SK-N-SH treated with all-trans-retinoic acid at 6 μM for 48 hours (cell line): ENCODE measurements around the gene GLIS1.

ENCODE experiments used
- ATAC-seq: fragments of 200-7000 bp; cut with Tn5 transposase; 3 replicates; pipeline ENCODE4 v1.9.1; 2020; ENCODE audit warnings: mild to moderate bottlenecking, moderate library complexity
- ARNTL ChIP-seq: fragments of 450-650 bp; formaldehyde crosslinking; IDR thresholded peaks from 2 replicates; pipeline ENCODE4 v1.5.0; 2020; ENCODE audit warnings: low read depth, mild to moderate bottlenecking, moderate library complexity, borderline replicate concordance
- BACH2 ChIP-seq: fragments of 250-450 bp; sonication (Bioruptor Pico); IDR thresholded peaks from 2 replicates; pipeline ENCODE4 v1.9.0; 2021; ENCODE audit warnings: mild to moderate bottlenecking, borderline replicate concordance
- CREB5 ChIP-seq: fragments of 250-450 bp; sonication (Bioruptor Pico); IDR thresholded peaks from 2 replicates; pipeline ENCODE4 v1.5.1; 2020; ENCODE audit warnings: low read depth, mild to moderate bottlenecking, moderate library complexity
- CSDC2 ChIP-seq: fragments of 250-450 bp; sonication (Bioruptor Pico); IDR thresholded peaks from 2 replicates; pipeline ENCODE4 v1.5.0; 2020; ENCODE audit warnings: mild to moderate bottlenecking, moderate library complexity
- CSRNP3 ChIP-seq: fragments of 250-450 bp; sonication (Bioruptor Pico); IDR thresholded peaks from 2 replicates; pipeline ENCODE4 v1.5.1; 2021; ENCODE audit warnings: mild to moderate bottlenecking, moderate library complexity
- ESRRG ChIP-seq: fragments of 250-450 bp; sonication (Bioruptor Pico); IDR thresholded peaks from 2 replicates; pipeline ENCODE4 v1.6.1; 2021; ENCODE audit warnings: mild to moderate bottlenecking
- GLIS3 ChIP-seq: fragments of 250-450 bp; sonication (Bioruptor Pico); IDR thresholded peaks from 2 replicates; pipeline ENCODE4 v1.5.0; 2020; ENCODE audit warnings: mild to moderate bottlenecking, moderate library complexity
- OSR1 ChIP-seq: fragments of 250-450 bp; sonication (Bioruptor Pico); IDR thresholded peaks from 2 replicates; pipeline ENCODE4 v1.8.0; 2022; ENCODE audit warnings: moderate library complexity, mild to moderate bottlenecking, inconsistent platforms
- PATZ1 ChIP-seq: fragments of 250-450 bp; sonication (Bioruptor Pico); IDR thresholded peaks from 2 replicates; pipeline ENCODE4 v1.8.0; 2020; ENCODE audit warnings: mild to moderate bottlenecking, moderate library complexity, borderline replicate concordance
- PPARA ChIP-seq: fragments of 250-450 bp; sonication (Bioruptor Pico); IDR thresholded peaks from 2 replicates; pipeline ENCODE4 v1.5.0; 2020; ENCODE audit warnings: mild to moderate bottlenecking, borderline replicate concordance
- SNAI2 ChIP-seq: fragments of 250-450 bp; sonication (Bioruptor Pico); IDR thresholded peaks from 2 replicates; pipeline ENCODE4 v1.5.0; 2020; ENCODE audit warnings: mild to moderate bottlenecking, moderate library complexity
- TOX ChIP-seq: fragments of 250-450 bp; sonication (Bioruptor Pico); IDR thresholded peaks from 2 replicates; pipeline ENCODE4 v1.8.0; 2021; ENCODE audit warnings: mild to moderate bottlenecking, moderate library complexity, borderline replicate concordance
- TSHZ2 ChIP-seq: fragments of 250-450 bp; sonication (Bioruptor Pico); IDR thresholded peaks from 2 replicates; pipeline ENCODE4 v1.5.0; 2020; ENCODE audit warnings: mild to moderate bottlenecking, moderate library complexity
- ZC3H10 ChIP-seq: fragments of 250-450 bp; sonication (Bioruptor Pico); IDR thresholded peaks from 2 replicates; pipeline ENCODE4 v1.5.1; 2021; ENCODE audit warnings: mild to moderate bottlenecking, moderate library complexity
- ZFP3 ChIP-seq: fragments of 250-450 bp; sonication (Bioruptor Pico); IDR thresholded peaks from 2 replicates; pipeline ENCODE4 v1.5.0; 2020; ENCODE audit warnings: mild to moderate bottlenecking, moderate library complexity
- ZNF565 ChIP-seq: fragments of 450-650 bp; formaldehyde crosslinking; conservative IDR thresholded peaks from 2 replicates; pipeline ENCODE4 v1.5.0; 2020; ENCODE audit warnings: low read depth, mild to moderate bottlenecking, moderate library complexity
- ZNF70 ChIP-seq: fragments of 450-650 bp; formaldehyde crosslinking; IDR thresholded peaks from 2 replicates; pipeline ENCODE4 v1.5.0; 2020; ENCODE audit warnings: mild to moderate bottlenecking, moderate library complexity

GLIS1 gene

GRCh38 chr1:53717025-53717804 is 21.7 kb downstream of the GLIS1 start:
- no peak for TF ChIP-seq ARNTL (CRISPR knock-in tag)
- no peak for TF ChIP-seq CREB5 (CRISPR knock-in tag)
- no peak for TF ChIP-seq ESRRG (CRISPR knock-in tag)
- TF ChIP-seq ZNF565, result no peak
- no peak for TF ChIP-seq TSHZ2 (CRISPR knock-in tag)
- TF ChIP-seq BACH2 (CRISPR knock-in tag), result no peak
- no peak for TF ChIP-seq PPARA (CRISPR knock-in tag)
- no peak for TF ChIP-seq TOX
- TF ChIP-seq PATZ1 (CRISPR knock-in tag), result no peak
- TF ChIP-seq OSR1 (CRISPR knock-in tag), result no peak
- ATAC-seq, result no peak

- TF ChIP-seq ZNF70 (CRISPR knock-in tag) (no peak), ZC3H10 (CRISPR knock-in tag) (no peak), CREB5 (CRISPR knock-in tag) (no peak), ARNTL (CRISPR knock-in tag) (no peak), ZNF565 (no peak), ZFP3 (CRISPR knock-in tag) (no peak), CSRNP3 (no peak), TOX (no peak), SNAI2 (no peak), CSDC2 (CRISPR knock-in tag) (no peak)
- TF ChIP-seq, all 23 proteins: peak for 0
- no peak for ATAC-seq
Measured at GRCh38 chr1:53716150-53716549, 22.8 kb downstream of the GLIS1 start.

GRCh38 chr1:53715478-53715877 is 23.5 kb downstream of the GLIS1 start:
- peak; percentile 92 for ATAC-seq

GRCh38 chr1:53712276-53712675 is 26.7 kb downstream of the GLIS1 start:
- no peak for ATAC-seq
- TF ChIP-seq ESRRG (CRISPR knock-in tag) (no peak), ZFP3 (CRISPR knock-in tag) (no peak), CSDC2 (CRISPR knock-in tag) (no peak), PATZ1 (CRISPR knock-in tag) (no peak)

More at GRCh38 chr1:53715478-53715877, 23.5 kb downstream of the GLIS1 start:
- TF ChIP-seq GLIS3 (CRISPR knock-in tag), result no peak
